Astrocyte of the hippocampus (primary cell): ENCODE data around the gene ATG101.
A peak's percentile ranks its signal among the peaks of the same experiment; 100 is the strongest.

Experiments
- DNase-seq: peaks from one replicate; pipeline ENCODE4 v3.0.0; 2011; ENCODE audit warnings: low read depth, low spot score

ATG101 gene

GRCh38 chr12:52079576-52080402 lies 10.0 kb downstream of the ATG101 start, which contains the start of gene SMIM41:
SMIM41 (plus strand) TSS chr12:52079704; CDS start chr12:52079780, 76 bp downstream.
- no peak for DNase-seq

- DNase-seq, result no peak
These were observed 10.8 kb downstream of the ATG101 start for GRCh38 chr12:52080403-52081251.

- DNase-seq, result no peak
These were observed 11.5 kb downstream of the ATG101 start for GRCh38 chr12:52081263-52081733.

GRCh38 chr12:52082026-52082668 lies 12.4 kb downstream of the ATG101 start:
- DNase-seq, result peak; percentile 36

- DNase-seq, result no peak
These were observed 12.8 kb downstream of the ATG101 start for GRCh38 chr12:52082669-52082987.

- DNase-seq, result peak; percentile 74
These were observed 13.3 kb downstream of the ATG101 start for GRCh38 chr12:52082988-52083637.

- DNase-seq, result no peak
These were observed 13.8 kb downstream of the ATG101 start for GRCh38 chr12:52083638-52083996.

- no peak for DNase-seq
These were observed 14.9 kb downstream of the ATG101 start for GRCh38 chr12:52084491-52085231.

- no peak for DNase-seq
These were observed 16.0 kb downstream of the ATG101 start for GRCh38 chr12:52085682-52086180.

- DNase-seq, result no peak
These were observed 16.6 kb downstream of the ATG101 start for GRCh38 chr12:52086366-52086765.

- no peak for DNase-seq
These were observed 17.4 kb downstream of the ATG101 start for GRCh38 chr12:52086944-52087835.

GRCh38 chr12:52087961-52088820 lies 18.4 kb downstream of the ATG101 start:
- no peak for DNase-seq

GRCh38 chr12:52089491-52089890 lies 19.7 kb downstream of the ATG101 start:
- no peak for DNase-seq

- no peak for DNase-seq
These were observed 20.5 kb downstream of the ATG101 start for GRCh38 chr12:52090291-52090690.

GRCh38 chr12:52091061-52091460 lies 21.3 kb downstream of the ATG101 start:
- DNase-seq, result no peak

- no peak for DNase-seq
These were observed 22.1 kb downstream of the ATG101 start for GRCh38 chr12:52091869-52092268.

GRCh38 chr12:52093346-52093745 lies 23.6 kb downstream of the ATG101 start:
- DNase-seq, result no peak

- no peak for DNase-seq
These were observed 26.7 kb downstream of the ATG101 start for GRCh38 chr12:52096332-52097044.
